Stimulated activated CD8-positive, alpha-beta memory T cell treated with anti-CD3 and anti-CD28 coated beads, Interleukin-4, amount 100 ng/mL, for 4 hours (primary cell): ENCODE results near the gene NR1D2.
A peak's percentile ranks its signal among the peaks of the same experiment; 100 is the strongest.

Experiments used
- DNase-seq, 2 donors: peaks; one replicate each; pipeline ENCODE4 v3.0.0-alpha.2; 2020; ENCODE audit warnings: low read depth in 2 of 2, low spot score in 1 of 2

NR1D2 gene

GRCh38 chr3:23928524-23928923 is 16.6 kb upstream of the NR1D2 start:
- DNase-seq, result no peak

GRCh38 chr3:23931597-23931996 is 13.5 kb upstream of the NR1D2 start:
- DNase-seq, result no peak

GRCh38 chr3:23932571-23932970 is 12.5 kb upstream of the NR1D2 start:
- no peak for DNase-seq

DNA sequence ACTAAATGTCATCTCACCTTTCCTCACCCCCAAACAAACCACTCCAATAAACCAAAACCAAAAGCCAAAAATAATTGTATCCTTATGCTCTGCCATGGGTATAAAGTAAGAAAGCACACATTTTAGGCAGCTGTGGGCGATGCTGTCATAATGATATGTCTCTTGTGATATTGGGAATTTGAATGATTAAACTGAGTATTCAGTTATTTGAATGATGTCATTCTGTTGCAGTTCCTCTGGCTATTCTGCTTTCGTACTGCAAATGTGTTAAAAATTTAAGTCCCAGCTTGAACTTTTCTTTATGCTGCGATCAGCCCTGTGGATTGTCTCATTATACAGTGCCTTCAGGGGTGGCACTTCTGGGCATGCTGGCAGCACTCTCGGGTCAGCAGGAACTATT is 10.8 kb upstream of the NR1D2 start:
- no peak for DNase-seq

- DNase-seq, result no peak
Observed at GRCh38 chr3:23937296-23937695, 7.8 kb upstream of the NR1D2 start.

DNA sequence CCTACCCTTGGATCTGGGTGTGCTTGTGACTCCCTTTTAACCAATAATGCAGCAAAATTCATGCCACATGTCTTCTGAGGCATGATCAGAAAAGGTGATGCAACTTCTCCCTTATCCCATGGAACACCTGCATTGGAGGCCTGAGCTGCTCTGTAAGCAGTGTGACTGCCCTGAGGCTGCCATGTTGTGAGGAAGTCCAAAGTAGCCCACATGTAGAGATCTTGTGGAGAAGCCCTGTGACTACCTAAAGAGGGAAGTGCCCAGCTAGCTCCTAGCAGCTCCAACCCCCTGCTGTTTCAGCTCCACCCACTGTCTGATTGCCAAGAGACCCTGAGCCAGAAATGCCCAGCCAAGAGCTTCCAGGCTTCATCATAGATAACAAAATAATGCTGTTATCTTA is 6.4 kb upstream of the NR1D2 start:
- DNase-seq, result no peak

GRCh38 chr3:23940775-23941174 is 4.3 kb upstream of the NR1D2 start:
- no peak for DNase-seq

- no peak for DNase-seq
Observed at GRCh38 chr3:23941440-23941839, 3.6 kb upstream of the NR1D2 start.

DNA sequence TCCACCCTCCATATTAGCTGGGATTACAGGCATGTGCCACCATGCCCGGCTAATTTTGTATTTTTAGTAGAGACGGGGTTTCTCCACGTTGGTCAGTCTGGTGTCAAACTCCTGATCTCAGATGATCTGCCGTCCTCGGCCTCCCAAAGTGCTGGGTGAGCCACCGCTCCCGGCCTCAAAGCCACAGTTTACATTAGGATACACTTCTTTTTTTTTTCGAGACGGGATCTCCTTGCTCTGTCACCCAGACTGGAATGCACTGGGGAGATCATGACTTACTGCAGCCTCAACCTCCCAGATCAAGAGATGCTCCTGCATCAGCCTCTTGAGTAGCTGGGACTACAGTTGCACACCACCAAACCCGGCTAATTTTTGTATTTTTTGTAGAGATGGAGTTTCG is 2.5 kb upstream of the NR1D2 start:
- no peak for DNase-seq

- DNase-seq, result no peak
Observed at GRCh38 chr3:23944007-23944783, 891 bp upstream of the NR1D2 start.

DNA sequence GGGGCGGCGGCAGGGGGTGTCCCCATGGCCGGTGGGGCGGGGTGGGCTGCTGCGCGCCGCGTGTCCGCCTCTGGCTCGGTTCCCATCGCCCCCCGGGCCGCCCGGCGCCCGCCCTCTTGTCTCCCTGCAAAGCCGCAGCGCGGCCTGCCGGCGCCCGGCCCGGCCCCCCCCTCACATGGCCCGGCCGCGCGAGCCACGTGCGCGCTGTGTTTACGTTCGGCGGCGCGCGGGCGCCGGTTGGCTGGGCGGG is 502 bp downstream of the NR1D2 start:
- no peak for DNase-seq

- peak; percentile 87 to 96 for DNase-seq
Observed at GRCh38 chr3:23945913-23946687, 1.0 kb downstream of the NR1D2 start.

DNA sequence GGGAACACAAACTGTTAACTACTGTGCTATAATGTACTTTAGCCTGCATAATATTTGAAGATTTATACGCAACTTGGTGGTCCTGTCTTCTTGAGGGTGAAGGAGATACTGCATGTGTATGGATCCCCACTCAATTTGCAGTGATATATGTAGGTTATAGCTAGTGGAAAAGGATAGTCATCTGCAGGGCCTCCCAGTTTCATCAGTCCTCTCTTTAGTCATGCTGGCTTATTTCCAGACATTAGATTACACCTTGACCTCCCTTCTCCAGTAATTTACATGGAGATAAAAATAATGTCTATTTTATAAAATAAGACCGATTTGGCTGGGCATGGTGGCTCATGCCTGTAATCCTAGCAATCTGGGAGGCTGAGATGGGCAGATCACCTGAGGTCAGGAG is 3.7 kb downstream of the NR1D2 start:
- no peak for DNase-seq

DNA sequence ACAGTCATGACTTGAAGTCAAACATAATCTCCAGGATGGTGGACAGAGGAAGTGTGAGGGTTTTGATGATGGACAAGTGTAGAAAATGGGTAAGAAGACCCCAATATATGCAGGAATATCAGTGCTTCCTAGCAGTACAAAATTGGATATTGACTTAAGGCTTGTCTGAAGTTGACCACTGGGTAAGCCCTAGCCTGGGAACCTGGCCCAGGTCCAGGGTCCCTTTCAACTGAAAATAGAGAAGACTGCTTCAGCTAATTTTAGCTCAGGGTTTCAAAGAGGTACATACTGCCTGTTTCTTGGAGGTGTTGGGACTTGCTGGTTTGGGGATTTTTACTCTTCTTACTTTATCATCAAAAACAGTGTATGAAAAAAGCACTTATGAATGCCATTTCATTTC is 4.7 kb downstream of the NR1D2 start:
- DNase-seq, result no peak

DNA sequence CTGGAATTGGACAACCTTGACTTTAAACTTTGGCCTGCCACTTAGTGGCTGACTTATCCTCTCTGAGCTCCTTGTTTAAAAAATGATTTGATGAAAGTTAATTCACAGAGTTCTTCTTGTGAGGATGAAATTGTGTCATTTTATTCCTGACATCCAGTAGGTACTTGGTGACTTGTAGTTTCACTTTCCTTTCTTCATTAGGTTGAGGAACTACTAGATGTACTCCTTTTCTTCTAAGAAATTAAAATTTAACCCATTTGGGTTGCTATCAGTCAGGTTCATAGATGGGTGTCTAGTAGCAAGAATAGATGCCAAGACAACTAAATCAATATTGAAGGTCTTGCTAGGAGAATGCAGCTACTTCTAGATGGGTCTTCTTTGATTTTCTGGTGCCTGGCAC is 5.2 kb downstream of the NR1D2 start:
- no peak for DNase-seq

GRCh38 chr3:23952646-23953045 is 7.6 kb downstream of the NR1D2 start:
- DNase-seq, result no peak

- no peak for DNase-seq
Observed at GRCh38 chr3:23953523-23953922, 8.4 kb downstream of the NR1D2 start.

- DNase-seq, result no peak
Observed at GRCh38 chr3:23954144-23954543, 9.1 kb downstream of the NR1D2 start.

GRCh38 chr3:23956701-23957100 is 11.6 kb downstream of the NR1D2 start:
- DNase-seq, result no peak

GRCh38 chr3:23959135-23959900 is 14.2 kb downstream of the NR1D2 start:
- DNase-seq, result no peak

- DNase-seq, result no peak
Observed at GRCh38 chr3:23960649-23961048, 15.6 kb downstream of the NR1D2 start.

DNA sequence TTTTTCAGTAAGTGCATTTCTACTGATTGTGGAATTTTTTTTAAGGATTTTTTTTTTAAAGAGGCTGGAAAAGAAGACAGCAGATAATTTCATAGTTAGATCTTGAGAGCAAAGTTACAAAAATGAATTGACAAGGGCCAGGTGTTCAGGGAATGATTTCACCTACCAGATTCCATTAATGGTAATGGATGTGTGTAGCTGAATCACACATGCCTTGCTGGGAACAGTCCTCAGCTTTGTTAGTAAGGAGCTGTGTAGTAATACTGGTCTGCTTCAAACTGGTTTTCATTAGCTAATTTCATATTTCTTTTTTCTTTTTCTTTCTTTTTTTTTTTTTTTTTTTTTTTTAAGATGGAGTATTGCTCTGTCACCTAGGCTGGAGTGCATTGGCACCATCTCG is 16.0 kb downstream of the NR1D2 start:
- DNase-seq, result no peak
